Activated CD8-positive, alpha-beta T cell treated with anti-CD3 and anti-CD28 coated beads, Interleukin-2, amount 10 ng/mL, durations not matched to agents 7 days and 5 days (primary cell): ENCODE results near the gene LRRN4CL. TPM values are rescaled to one million over a fixed set of nuclear protein-coding genes. Genes with fewer than 3 reads are reported as not detected.
"Not testable (repeated sequence)": the region's sequence is repeated elsewhere in the genome, so short reads cannot be mapped to it uniquely, and the experiment has no call there.

ENCODE experiments used
- ATAC-seq: fragments of 150-1000 bp; cut with Tn5 transposase; one replicate; pipeline ENCODE4 v1.10.0; 2021; ENCODE audit warnings: moderate library complexity
- CTCF ChIA-PET: fragments of 350-600 bp; sonication (Branson Sonifier 250); formaldehyde crosslinking; loops from one replicate; lab custom pipeline; 2021; ENCODE audit warnings: antibody characterized with exemption; lab: Charles Lee
- POLR2A ChIA-PET: fragments of 350-600 bp; sonication (Branson Sonifier 250); formaldehyde crosslinking; loops from one replicate; lab custom pipeline; 2021; ENCODE audit warnings: antibody characterized with exemption; lab: Charles Lee
- DNase-seq: peaks from one replicate; pipeline ENCODE4 v3.0.0-alpha.2; 2020
- H3K27ac Mint-ChIP-seq: one replicate; pipeline ENCODE4 v1.8.0; 2021; ENCODE audit warnings: mild to moderate bottlenecking, mixed read lengths
- H3K27me3 Mint-ChIP-seq: one replicate; pipeline ENCODE4 v1.8.0; 2021; ENCODE audit warnings: low read depth, mixed read lengths
- H3K36me3 Mint-ChIP-seq: one replicate; pipeline ENCODE4 v1.8.0; 2021; ENCODE audit warnings: low read depth, mixed read lengths
- H3K4me1 Mint-ChIP-seq: one replicate; pipeline ENCODE4 v1.8.0; 2021; ENCODE audit warnings: low read depth, mixed read lengths
- H3K4me3 Mint-ChIP-seq: one replicate; pipeline ENCODE4 v1.8.0; 2021; ENCODE audit warnings: mild to moderate bottlenecking, mixed read lengths
- H3K9me3 Mint-ChIP-seq: one replicate; pipeline ENCODE4 v1.8.0; 2022; ENCODE audit warnings: mixed read lengths; ENCODE audit not compliant: insufficient read depth
- total RNA-seq, 2 experiments: library from RNA; stranded (reverse); gene quantifications; one replicate each; pipeline ENCODE4 v1.2.3, GENCODE V29; 2021

The LRRN4CL gene
- total RNA-seq, 2 experiments from 2014 or later: 0.21 to 0.34 TPM

DNA sequence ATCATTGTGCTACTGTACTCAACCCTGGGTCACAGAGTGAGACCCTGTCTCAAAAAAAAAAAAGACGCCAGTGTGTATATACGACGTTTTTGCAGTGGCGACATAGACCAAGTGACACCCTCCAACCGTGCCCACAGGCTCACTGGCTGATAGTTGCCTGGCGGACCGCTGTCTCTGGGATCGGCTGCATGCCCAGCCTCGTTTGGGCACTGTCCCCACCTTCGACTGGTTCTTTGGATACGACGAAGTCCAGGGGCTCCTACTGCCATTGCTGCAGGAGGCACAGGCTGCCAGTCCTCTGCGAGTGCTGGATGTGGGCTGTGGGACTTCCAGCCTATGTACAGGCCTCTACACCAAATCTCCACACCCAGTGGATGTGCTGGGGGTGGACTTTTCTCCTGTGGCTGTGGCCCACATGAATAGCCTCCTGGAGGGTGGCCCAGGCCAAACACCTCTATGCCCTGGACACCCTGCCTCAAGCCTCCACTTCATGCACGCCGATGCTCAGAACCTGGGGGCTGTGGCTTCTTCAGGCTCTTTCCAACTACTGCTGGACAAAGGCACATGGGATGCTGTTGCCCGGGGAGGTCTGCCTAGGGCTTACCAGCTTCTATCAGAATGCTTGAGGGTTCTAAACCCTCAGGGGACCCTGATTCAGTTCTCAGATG lies 22.9 kb downstream of the LRRN4CL start:
- H3K4me1 Mint-ChIP-seq: peaks cover 50% of the 10 kb centered on the region
- CTCF ChIA-PET: interaction anchor here (1.1 to 3.4 kb wide), 5 partner anchors 15 to 120 kb away, joined by 3 to 23 read pairs (median 6); partner anchors contain the start of gene TUT1
- H3K27me3 Mint-ChIP-seq: no peaks in the 10 kb centered on the region
- DNase-seq: no peak
- POLR2A ChIA-PET: interaction anchor here (1.1 to 6.1 kb wide), 20 partner anchors 9 to 215 kb away, joined by 3 to 76 read pairs (median 14); partner anchors contain the start of genes B3GAT3, BSCL2, GANAB and GNG3
- no peak for ATAC-seq
- no peaks in the 10 kb centered on the region for H3K9me3 Mint-ChIP-seq
- peak overlapping the region; percentile 93 for H3K27ac Mint-ChIP-seq
- peaks cover 65% of the 10 kb centered on the region for H3K36me3 Mint-ChIP-seq
- peak overlapping the region; percentile 98 for H3K4me3 Mint-ChIP-seq

DNA sequence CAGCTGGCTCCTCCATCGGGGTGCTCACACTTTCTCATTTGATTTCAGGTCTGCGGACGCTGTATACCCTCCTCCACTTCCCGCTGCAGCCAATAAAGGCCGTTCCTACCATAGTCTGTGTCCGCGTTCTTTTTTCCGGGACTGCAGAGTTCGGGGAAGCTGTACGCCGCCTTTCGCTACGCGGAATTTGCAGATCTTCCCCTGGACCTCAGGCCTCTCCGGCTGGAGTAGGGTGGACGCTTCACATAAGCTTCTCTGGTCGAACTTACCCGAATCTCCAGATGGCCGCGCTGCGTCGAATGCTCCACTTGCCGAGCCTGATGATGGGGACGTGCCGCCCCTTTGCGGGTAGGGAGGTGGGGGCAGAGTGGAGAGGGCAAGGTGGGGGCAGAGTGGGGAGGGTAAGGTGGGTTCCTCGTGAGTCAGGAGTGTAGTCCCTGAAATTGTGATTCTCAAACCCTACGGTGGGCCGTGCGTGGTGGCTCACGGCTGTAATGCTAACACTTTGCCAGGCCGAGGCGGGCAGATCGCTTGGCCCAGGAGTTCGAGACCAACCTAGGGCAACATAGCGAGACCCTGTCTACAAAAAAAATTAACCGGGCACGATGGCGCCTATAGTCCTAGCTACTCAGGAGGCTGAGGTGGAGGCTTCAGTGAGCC lies 23.6 kb downstream of the LRRN4CL start:
- H3K4me3 Mint-ChIP-seq: peak overlapping the region; percentile 98
- H3K36me3 Mint-ChIP-seq: peaks cover 62% of the 10 kb centered on the region
- H3K4me1 Mint-ChIP-seq: peaks cover 44% of the 10 kb centered on the region

DNA sequence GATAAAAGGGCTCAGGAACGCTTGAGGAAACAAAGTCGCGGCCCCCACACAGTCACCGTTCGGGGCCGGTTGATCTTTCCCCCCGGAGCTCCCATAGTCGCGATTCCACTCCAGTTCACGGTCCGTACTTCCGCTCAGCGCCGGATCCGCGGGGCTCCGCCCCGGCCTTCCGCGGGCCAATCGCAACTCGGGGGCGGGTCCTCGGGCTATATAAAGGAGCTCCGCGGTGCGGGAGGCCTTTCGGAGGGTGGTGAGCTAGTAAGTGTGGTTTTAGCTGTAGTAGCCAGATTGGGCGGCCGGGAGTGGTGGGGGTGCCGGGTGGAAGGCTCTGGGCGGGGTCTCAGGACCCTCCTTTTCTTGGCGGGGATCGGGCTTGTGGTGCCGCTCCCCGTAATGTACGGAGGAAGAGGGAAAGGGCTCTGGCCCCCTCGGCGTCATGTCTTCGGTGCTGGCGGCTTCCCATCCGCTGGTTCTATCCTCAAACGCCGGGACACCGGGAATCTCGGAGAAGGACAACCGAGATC lies 24.2 kb downstream of the LRRN4CL start, which contains the start of the genes C11orf98 and CSKMT:
C11orf98 (minus strand) TSS at position 136 of the 524 bp plus-strand sequence; CDS start at position 95, 41 bp downstream.
CSKMT (plus strand) TSS at position 238 of the 524 bp plus-strand sequence. CDS start 568 bp downstream, outside the sequence.
- ATAC-seq (peak; percentile 93), DNase-seq (peak; percentile 97)
- peaks cover 38% of the 10 kb centered on the region for H3K4me1 Mint-ChIP-seq
- H3K9me3 Mint-ChIP-seq: no peaks in the 10 kb centered on the region
- peaks cover 59% of the 10 kb centered on the region for H3K36me3 Mint-ChIP-seq
- peak within 1 kb of the TSS; percentile 93 for H3K27ac Mint-ChIP-seq
- H3K4me3 Mint-ChIP-seq: peak within 1 kb of the TSS; percentile 98
- ChIA-PET CTCF (interaction anchor here (0.8 to 3.4 kb wide), 31 partner anchors 10 to 272 kb away, joined by 3 to 23 read pairs (median 4); partner anchors contain the start of genes EML3, HNRNPUL2, INTS5 and POLR2G), POLR2A (interaction anchor here (0.5 to 6.1 kb wide), 53 partner anchors 9 to 1751 kb away, joined by 3 to 76 read pairs (median 6); partner anchors contain the start of genes B3GAT3, BSCL2, EEF1G and GANAB)
- H3K27me3 Mint-ChIP-seq: no peaks in the 10 kb centered on the region

More for the DNA sequence above, 23.6 kb downstream of the LRRN4CL start:
- H3K27ac Mint-ChIP-seq: peak overlapping the region; percentile 93
- no peaks in the 10 kb centered on the region for H3K27me3 Mint-ChIP-seq
- CTCF ChIA-PET: interaction anchor here (1.0 to 3.4 kb wide), 24 partner anchors 10 to 273 kb away, joined by 3 to 23 read pairs (median 5); partner anchors contain the start of genes EML3, HNRNPUL2, INTS5 and ROM1
- POLR2A ChIA-PET: interaction anchor here (0.5 to 6.1 kb wide), 48 partner anchors 10 to 1752 kb away, joined by 3 to 76 read pairs (median 6); partner anchors contain the start of genes B3GAT3, BSCL2, EEF1G and GANAB
- ATAC-seq: peak; percentile 24
- H3K9me3 Mint-ChIP-seq: no peaks in the 10 kb centered on the region
- DNase-seq: peak; percentile 74

DNA sequence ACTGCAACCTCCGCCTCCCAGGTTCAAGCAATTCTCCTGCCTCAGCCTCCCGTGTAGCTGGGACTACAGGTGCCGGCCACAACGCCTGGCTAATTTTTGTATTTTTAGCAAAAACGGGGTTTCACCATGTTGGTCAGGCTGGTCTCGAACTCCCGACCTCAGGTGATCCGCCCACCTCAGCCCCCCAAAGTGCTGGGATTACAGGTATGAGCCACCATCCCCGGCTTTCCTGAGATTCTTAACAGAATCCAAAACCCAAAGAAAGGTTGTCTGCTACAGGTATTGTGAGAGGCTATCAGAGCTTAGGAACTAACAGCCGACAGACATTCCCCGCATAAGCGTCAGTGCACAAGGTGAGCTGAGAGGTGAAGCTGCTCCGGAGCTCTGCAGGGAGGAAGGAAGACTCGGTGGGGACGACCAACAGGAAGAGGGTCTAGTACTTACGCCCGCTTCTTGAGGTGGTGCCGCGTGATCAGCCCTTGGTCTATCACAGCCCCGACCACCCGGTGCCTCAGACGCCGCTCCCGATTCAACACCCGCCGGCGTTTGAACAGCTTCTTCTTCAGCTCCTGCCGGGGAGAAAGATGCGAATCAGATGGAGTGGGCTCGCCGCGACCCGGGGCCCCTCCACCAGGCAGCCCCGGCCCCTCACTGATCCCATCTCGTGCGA lies 24.8 kb downstream of the LRRN4CL start:
- POLR2A ChIA-PET: interaction anchor here (0.7 to 6.1 kb wide), 50 partner anchors 7 to 1751 kb away, joined by 3 to 76 read pairs (median 6); partner anchors contain the start of genes B3GAT3, BSCL2, EEF1G and GANAB
- ATAC-seq: peak; percentile 48
- peak; percentile 76 for DNase-seq
- Mint-ChIP-seq H3K4me1 (peaks cover 33% of the 10 kb centered on the region), H3K9me3 (no peaks in the 10 kb centered on the region), H3K27me3 (no peaks in the 10 kb centered on the region), H3K27ac (peak overlapping the region; percentile 93), H3K36me3 (peaks cover 57% of the 10 kb centered on the region), H3K4me3 (peak overlapping the region; percentile 98)
- CTCF ChIA-PET: interaction anchor here (0.8 to 3.4 kb wide), 31 partner anchors 9 to 272 kb away, joined by 3 to 23 read pairs (median 4); partner anchors contain the start of genes EML3, HNRNPUL2, INTS5 and POLR2G

DNA sequence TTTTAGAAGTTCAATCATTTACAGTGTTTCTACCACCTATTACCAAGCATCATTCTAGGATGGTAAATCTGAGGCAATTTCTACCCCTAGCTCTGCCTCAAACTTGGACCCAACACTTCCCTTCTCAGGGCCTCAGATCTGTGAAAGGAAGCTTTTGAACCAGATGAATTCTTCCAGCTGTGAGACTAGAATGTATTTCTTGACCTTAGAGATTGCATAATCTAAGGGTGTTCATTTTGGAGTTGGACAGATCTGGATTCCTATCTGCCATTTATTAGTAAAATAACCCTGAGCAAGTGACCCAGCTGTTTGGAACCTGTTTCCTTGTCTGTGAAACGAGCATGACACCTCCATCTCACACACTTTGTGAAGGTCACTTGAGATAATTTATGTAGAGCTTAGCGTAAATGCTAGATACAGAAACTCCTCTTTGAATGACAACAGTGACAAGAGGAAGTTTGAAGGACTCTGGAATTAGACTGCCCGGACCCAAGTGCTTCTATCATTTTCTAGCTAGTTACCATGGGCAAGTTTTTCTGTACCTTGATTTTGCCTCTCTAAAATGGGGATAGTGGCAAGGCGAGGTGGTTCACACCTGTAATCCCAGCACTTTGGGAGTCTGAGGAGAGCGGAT lies 32.4 kb downstream of the LRRN4CL start:
- H3K27ac Mint-ChIP-seq: peak overlapping the region; percentile 26
- POLR2A ChIA-PET: interaction anchor here (0.6 to 4.1 kb wide), 5 partner anchors 8 to 64 kb away, joined by 3 to 62 read pairs (median 7); partner anchors contain the start of genes C11orf98, CSKMT and GANAB
- CTCF ChIA-PET: interaction anchor here (0.7 to 1.4 kb wide), 6 partner anchors 11 to 232 kb away, joined by 3 to 5 read pairs (median 4); no protein-coding TSS in a partner anchor
- no peaks in the 10 kb centered on the region for H3K27me3 Mint-ChIP-seq
- no peak overlapping the region for H3K4me3 Mint-ChIP-seq
- peaks cover 19% of the 10 kb centered on the region for H3K4me1 Mint-ChIP-seq
- ATAC-seq: no peak
- H3K36me3 Mint-ChIP-seq: peaks cover 7% of the 10 kb centered on the region
- no peak for DNase-seq
- no peaks in the 10 kb centered on the region for H3K9me3 Mint-ChIP-seq

DNA sequence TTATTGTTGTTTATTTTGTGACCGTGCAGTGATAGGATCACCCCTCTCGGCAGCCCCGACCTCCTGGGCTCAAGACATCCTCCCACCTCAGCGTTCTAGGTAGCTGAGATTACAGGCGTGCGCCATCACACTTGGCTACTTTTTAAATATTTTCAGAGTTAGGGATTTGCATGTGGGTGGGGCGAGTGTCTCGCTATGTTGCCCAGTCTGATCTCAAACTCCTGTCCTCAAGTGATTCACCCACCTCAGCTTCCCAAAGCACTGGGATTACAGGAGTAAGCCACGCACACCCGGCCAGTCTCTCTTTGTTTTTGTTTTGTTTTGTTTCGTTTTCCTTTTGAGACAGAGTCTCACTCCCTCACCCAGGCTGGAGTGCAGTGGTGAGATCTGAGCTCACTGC lies 35.0 kb downstream of the LRRN4CL start:
- ATAC-seq: no peak
- Mint-ChIP-seq H3K27me3 (no peaks in the 10 kb centered on the region), H3K36me3 (peaks cover 12% of the 10 kb centered on the region), H3K9me3 (no peaks in the 10 kb centered on the region), H3K4me1 (peaks cover 26% of the 10 kb centered on the region), H3K27ac (peak overlapping the region; percentile 57), H3K4me3 (peak overlapping the region; percentile 23)
- ChIA-PET CTCF (interaction anchor here (1.8 to 2.3 kb wide), 3 partner anchors 10 to 40 kb away, joined by 5 to 15 read pairs (median 11); partner anchors contain the start of genes C11orf98, CSKMT, LBHD1 and UQCC3), POLR2A (interaction anchor here (0.7 to 4.1 kb wide), 5 partner anchors 11 to 33 kb away, joined by 3 to 62 read pairs (median 3); partner anchors contain the start of genes B3GAT3, C11orf98 and CSKMT)
- DNase-seq: no peak

DNA sequence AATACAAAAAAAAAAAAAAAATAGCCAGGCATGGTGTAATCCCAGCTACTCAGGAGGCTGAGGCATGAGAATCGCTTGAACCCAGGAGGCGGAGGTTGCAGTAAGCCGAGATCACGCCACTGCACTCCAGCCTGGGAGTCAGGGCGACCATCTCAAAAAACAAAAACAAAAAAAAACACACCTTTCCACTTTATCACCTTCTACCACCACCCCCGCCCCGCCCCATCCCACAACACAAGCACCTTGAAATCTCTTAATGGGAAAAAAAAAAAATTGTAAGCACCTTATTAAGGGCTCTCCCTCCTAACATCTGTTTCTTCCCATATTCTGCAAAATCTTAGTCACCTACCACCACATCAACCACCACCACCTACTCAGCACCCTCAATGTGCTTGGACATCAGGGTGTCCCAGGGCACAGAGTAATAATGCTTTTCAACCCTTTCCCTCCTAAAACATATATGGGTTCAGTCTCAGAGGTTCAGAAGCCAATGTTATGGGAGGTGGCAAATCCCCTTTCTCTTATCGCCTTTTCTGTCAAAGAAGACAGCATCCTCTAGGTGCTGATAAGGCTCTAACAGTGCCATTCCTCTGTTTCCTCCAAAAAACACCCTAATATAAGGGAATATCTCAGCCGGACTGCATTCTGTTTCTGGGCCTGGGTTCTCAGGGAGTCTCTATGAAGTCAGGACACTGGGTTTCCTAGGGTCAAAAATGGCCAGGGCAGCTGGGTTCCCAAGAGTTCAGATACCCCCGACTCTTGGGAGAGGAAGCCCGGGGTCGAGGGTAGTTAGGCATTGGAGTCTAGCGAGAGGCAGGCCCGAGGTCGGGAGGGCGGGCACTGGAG lies 36.9 kb downstream of the LRRN4CL start:
- ChIA-PET CTCF (interaction anchor here (1.0 to 1.4 kb wide), 5 partner anchors 8 to 258 kb away, joined by 3 to 10 read pairs (median 4); partner anchors contain the start of genes C11orf98, CSKMT and TUT1), POLR2A (interaction anchor here (0.6 to 2.1 kb wide), 23 partner anchors 9 to 189 kb away, joined by 3 to 27 read pairs (median 5); partner anchors contain the start of genes B3GAT3, C11orf98, CSKMT and HNRNPUL2)
- H3K9me3 Mint-ChIP-seq: no peaks in the 10 kb centered on the region
- no peak for DNase-seq
- peak overlapping the region; percentile 91 for H3K27ac Mint-ChIP-seq
- H3K4me1 Mint-ChIP-seq: peaks cover 26% of the 10 kb centered on the region
- peak overlapping the region; percentile 87 for H3K4me3 Mint-ChIP-seq
- peaks cover 25% of the 10 kb centered on the region for H3K36me3 Mint-ChIP-seq
- peak; percentile 7 for ATAC-seq
- H3K27me3 Mint-ChIP-seq: no peaks in the 10 kb centered on the region

DNA sequence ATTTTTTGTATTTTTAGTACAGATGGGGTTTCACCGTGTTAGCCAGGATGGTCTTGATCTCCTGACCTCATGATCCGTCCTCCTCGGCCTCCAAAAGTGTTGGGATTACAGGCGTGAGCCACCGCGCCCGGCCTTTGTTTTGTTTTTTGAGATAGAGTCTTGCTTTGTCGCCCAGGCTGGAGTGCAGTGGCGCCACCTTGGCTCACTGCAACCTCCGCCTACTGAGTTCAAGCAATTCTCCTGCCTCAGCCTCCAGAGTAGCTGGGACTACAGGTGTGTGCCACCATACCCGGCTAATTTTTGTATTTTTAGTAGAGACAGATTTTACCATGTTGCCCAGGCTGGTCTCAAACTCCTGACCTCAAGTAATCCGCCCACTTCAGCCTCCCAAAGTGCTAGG lies 39.0 kb downstream of the LRRN4CL start:
- POLR2A ChIA-PET: interaction anchor here (1.1 to 8.9 kb wide), 2 partner anchors 15 to 58 kb away, joined by 3 to 76 read pairs; partner anchors contain the start of genes C11orf98, CSKMT and GNG3
- not testable (repeated sequence) for DNase-seq, ATAC-seq, H3K27ac Mint-ChIP-seq, H3K27me3 Mint-ChIP-seq, H3K9me3 Mint-ChIP-seq, H3K4me3 Mint-ChIP-seq
- Mint-ChIP-seq H3K4me1 (peaks cover 34% of the 10 kb centered on the region), H3K36me3 (peaks cover 33% of the 10 kb centered on the region)
- CTCF ChIA-PET: interaction anchor here (1.0 to 1.4 kb wide), 3 partner anchors 15 to 58 kb away, joined by 3 read pairs; partner anchors contain the start of genes C11orf98 and CSKMT

DNA sequence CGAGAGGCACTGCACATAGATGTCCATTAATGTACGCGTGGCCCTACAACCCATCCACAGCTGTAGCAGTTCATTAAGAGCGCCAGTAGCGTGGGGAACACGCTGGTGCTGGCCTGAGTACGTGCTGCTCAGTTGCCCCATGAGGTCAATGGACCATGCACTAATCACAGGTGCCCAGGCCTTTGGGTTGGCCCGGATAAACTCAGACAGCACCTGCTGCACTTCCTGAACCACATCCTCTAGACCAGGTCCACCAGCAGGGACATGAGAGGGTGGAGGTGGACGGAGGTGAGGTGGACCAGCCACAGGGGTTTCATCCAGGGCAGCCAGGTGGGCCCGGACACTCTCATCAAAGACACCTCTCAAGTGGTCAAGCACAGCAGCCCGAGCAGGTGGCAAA lies 39.8 kb downstream of the LRRN4CL start:
- ATAC-seq (no peak), DNase-seq (no peak)
- POLR2A ChIA-PET: interaction anchor here (1.1 to 8.9 kb wide), 4 partner anchors 16 to 191 kb away, joined by 3 to 76 read pairs (median 7); partner anchors contain the start of genes C11orf98, CSKMT, EML3 and LBHD1
- no peaks in the 10 kb centered on the region for H3K27me3 Mint-ChIP-seq
- no peak overlapping the region for H3K4me3 Mint-ChIP-seq
- H3K36me3 Mint-ChIP-seq: peaks cover 37% of the 10 kb centered on the region
- no peaks in the 10 kb centered on the region for H3K9me3 Mint-ChIP-seq
- H3K4me1 Mint-ChIP-seq: peaks cover 37% of the 10 kb centered on the region
- CTCF ChIA-PET: interaction anchor here (1.0 to 1.6 kb wide), 2 partner anchors 56 to 157 kb away, joined by 3 read pairs; no protein-coding TSS in a partner anchor
- H3K27ac Mint-ChIP-seq: no peak overlapping the region
